Activated CD8-positive, alpha-beta memory T cell treated with anti-CD3 and anti-CD28 coated beads, Interleukin-2, amount 50 U/mL, for 1 hour (primary cell): Measurements from ENCODE around the gene UNK.
A peak's percentile ranks its signal among the peaks of the same experiment; 100 is the strongest.
"Not testable (repeated sequence)": the region's sequence is repeated elsewhere in the genome, so short reads cannot be mapped to it uniquely, and the experiment has no call there.

Source experiments
- DNase-seq: peaks from one replicate; pipeline ENCODE4 v3.0.0-alpha.2; 2020; ENCODE audit errors: extremely low read depth

UNK gene

GRCh38 chr17:75773121-75773807 is 11.3 kb upstream of the UNK start:
- DNase-seq = no peak

DNA sequence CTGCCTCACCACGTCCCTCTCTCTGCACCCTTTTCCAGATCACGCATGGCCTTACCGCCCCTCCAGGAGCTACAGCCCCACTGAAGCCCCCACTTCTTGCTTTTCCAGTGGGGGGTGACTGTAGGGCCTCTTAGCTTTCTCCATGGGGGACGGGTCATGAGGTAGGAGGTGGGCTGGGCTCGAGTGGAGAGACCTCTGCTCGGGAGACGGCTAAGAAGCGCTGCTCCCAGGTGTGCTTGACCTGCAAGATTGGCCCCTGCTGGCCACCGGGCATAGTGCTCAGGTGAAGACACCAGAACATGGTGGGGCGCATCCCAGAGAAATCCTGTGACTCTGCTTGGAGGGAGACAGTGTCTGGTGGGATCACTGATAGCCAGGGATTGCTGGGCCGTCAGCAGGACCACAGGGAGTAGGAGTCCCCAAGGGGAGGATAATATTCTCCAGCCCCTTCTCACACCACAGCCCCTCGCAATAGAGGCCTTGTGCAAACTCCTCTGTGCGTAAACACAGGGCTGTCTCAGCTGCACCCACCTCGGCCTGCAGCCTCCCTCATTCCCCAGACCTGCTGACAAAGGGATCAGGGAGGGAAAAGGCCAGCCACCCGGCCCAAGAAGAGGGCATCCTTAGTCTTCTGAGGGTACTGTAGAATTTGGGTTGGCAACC is 10.7 kb upstream of the UNK start:
- no peak for DNase-seq

- no peak for DNase-seq
Measured at GRCh38 chr17:75774471-75774990, 10.1 kb upstream of the UNK start.

GRCh38 chr17:75774991-75775668 is 9.5 kb upstream of the UNK start:
- no peak for DNase-seq

DNA sequence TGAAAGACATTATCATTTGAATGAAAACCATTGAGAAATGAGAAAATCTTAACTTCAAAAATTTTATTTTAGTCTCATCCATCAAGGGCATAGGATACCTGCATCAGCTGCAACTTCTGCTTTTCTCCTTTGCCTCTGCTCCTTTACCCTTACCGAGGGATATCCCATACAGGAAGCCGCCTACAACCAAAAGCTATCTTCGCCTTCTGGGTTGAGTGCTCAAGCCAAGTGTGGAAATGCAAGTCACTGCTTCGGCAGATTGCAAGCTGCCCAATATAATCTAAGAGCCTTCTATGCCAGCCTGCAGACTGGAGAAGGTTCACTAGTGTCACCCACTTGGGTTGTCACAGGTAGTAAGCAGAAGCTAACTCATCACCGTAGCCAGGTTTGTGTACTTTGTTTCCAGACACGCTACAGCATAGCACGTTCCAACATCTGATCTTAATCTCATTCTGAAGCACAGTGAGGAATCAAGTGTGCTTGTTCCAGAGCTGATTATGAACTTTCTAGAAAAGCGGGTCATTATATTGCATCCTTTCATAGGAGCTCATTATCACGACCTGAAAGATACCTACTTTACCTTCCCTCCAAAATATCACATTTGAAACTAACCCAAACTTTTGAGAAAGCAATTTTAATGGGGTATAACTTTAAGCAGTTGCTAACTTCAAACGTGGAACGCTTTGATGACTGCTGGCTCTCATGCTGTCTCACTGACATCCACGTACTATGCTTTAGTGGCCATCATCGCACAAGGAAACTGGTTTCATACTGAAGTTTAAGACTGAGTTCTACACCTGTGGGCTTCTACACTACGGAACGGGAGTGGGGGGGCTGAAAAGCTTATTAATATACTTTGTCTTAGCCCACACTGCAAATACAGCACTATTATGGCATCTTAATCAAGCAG is 8.0 kb upstream of the UNK start:
- DNase-seq = no peak

- no peak for DNase-seq
Measured at GRCh38 chr17:75777296-75777922, 7.2 kb upstream of the UNK start.

DNA sequence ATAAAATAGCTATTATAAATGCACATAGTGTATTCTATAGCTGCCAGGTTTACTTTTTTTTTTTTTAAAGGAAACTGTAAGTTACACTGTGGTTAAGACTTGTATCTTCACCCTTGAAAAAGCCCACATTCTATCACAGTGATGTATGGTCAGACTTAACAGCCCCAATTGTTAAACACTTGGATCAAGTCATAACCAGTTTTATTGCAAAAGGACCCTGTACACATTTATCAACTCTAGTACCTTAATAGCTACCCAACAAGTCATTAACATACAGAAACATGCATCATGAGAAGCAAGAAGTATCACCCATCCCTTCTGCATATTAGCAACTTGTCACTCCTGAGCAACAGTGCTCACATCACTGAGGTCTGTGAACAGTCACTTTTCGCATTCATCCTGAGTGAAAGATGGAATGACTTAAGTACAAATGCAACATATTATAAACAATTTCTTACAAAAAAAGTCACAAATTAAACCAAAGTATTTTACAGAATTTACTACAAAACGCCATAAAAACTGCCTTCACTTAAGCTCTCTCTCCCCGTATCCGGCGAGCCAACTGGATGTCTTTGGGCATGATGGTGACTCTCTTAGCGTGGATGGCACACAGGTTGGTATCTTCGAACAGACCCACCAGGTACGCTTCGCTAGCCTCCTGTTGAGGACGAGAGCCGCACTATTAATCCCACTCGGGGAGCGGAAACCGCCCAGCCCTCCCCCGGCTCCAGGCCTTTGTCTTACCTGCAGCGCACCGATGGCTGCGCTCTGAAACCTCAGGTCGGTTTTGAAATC is 6.3 kb upstream of the UNK start:
- DNase-seq = not testable (repeated sequence)

GRCh38 chr17:75778861-75779249 is 5.8 kb upstream of the UNK start:
- DNase-seq = no peak

GRCh38 chr17:75779250-75779986 is 5.2 kb upstream of the UNK start:
- DNase-seq = peak; percentile 92

- no peak for DNase-seq
Measured at GRCh38 chr17:75779987-75780889, 4.4 kb upstream of the UNK start.

- DNase-seq = no peak
Measured at GRCh38 chr17:75783069-75783783, 1.4 kb upstream of the UNK start.

GRCh38 chr17:75783803-75784472 is 668 bp upstream of the UNK start:
- no peak for DNase-seq

DNA sequence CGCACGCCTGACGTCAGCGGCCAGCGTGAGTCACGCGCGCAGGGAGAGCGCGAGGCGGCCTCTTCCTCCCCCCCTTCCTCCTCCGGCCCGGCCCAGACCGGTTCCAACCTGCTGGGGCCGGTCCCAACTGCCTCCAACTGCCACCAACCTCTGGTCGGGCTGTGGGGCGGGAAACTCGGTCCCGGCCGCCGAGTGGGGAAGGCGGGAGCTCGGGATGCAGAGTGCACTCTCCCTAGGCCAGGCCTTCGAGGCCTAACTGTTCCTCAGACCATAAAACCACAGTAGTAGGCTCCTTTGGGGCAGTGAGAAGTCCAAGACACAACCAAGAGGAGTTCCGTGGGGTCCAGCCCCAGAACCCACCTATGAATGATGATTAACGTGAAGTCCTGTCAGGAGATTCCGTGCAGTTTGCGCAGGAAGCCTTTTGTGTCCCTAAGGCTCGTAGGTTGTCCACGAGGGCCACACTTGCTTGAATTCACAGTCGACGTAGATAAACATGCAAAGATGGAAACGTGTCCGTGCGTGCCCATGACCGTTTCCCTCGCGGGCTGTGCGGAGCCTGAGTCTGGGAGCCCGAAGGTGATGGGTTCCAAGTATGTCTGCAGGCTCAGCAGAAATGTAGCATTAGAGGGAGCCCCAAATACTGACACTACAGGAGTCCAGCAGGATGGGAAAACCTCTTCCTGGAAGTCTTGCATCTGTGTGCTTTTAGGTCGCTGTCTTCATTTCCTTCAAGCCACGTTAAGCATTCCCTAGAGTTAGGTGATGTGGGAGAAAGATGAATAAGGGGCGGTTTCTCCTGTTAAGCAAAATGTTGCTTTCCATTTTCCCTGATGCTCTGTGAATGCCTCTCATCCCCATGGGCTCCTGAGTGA is 647 bp downstream of the UNK start:
- no peak for DNase-seq

DNA sequence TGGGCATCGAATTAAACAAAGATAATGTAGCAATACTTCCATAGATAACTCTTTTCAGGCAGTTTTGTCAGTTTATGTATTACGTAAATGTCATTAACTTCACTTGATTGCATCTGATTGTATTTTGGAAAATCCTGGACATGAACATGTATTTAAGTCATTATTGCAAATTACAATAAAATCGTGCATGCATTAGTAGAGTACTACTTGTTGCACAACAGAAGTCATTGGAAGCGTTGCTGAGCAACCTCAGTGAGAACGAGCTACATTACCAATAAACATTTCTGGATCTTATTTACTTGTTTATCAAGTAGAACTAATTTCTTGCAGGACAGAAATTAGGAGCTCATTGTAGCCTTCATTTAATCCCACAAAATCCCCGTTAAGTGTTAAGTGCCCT is 6.6 kb downstream of the UNK start:
- no peak for DNase-seq

DNA sequence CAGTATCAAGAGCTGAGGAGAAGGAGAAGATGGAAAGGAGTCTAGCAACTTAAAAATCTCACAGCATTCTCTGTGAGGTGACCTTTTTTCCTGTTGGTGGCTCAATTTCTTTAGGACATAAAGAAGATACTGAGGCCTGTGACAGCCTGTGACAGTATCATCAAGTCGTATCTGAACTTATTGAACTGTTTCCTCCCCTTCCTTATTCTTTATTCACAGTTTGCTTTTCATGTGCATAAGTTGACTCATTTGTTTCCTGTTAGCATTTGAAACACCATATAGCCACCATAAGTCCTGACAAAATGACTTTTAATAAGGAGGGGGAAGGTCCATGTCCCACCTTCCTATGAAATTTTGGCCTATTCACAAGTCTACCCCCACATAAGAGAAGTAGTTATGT is 8.9 kb downstream of the UNK start:
- DNase-seq = no peak

DNA sequence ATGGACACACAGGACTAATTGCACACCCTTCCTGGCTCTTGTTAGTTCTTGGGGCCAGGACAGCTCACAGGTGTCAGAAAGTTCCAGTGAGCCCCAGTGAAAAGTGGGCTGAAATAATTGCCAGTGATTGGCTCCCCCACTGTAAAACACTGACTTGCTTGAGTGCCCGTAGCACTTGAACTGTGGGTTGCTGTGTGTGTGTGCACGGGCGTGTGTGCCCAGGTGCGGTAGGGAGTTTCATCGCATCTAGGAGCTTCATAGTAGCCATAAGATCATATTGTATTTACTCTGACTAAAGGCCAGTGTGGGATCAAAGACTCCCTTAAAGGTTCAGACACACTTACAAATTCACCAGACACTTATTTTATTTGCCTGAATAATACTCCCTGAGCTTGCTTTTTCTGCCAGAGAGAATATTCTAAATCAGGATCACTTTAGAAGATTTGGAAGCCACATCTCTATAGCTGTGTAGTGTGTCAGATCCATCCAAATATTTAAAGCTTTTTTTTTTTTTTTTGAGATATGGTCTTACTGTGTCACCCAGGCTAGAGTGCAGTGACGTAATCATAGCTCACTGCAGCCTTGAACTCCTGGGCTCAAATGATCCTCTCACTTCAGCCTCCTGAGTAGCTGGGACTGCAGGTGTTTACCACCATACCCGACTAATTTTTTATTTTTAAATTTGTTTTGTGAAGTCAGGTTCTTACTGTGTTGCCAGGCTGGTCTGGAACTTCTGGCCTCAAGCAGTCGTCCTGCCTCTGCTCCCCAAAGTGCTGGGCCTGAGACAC is 11.4 kb downstream of the UNK start:
- DNase-seq = no peak
